Left lung (tissue), 10 donors: Measurements from ENCODE around the gene SDCCAG8. TPM values are rescaled to one million over a fixed set of nuclear protein-coding genes. Genes with fewer than 3 reads are reported as not detected.

ENCODE experiments used
- ATAC-seq: fragments of 200-7000 bp; cut with Tn5 transposase; one replicate; pipeline ENCODE4 v1.9.1; 2020; ENCODE audit warnings: moderate library complexity
- DNase-seq, 4 donors: peaks; one replicate each; pipeline ENCODE4 v3.0.0-alpha.2; 2013 to 2020
- H3K27ac ChIP-seq, 2 donors: fragments of 200-600 bp; sonication (generic) in 1 of 2; one replicate each; pipeline versions ENCODE4 v1.5.0 to v1.8.0; 2020 to 2021
- H3K27me3 ChIP-seq, 2 donors: fragments of 200-600 bp; sonication (generic) in 1 of 2; one replicate each; pipeline versions ENCODE4 v1.5.0 to v1.8.0; 2020 to 2021
- H3K36me3 ChIP-seq, 2 donors: fragments of 200-600 bp; sonication (generic) in 1 of 2; one replicate each; pipeline versions ENCODE4 v1.5.0 to v1.8.0; 2020 to 2021
- H3K4me1 ChIP-seq, 2 donors: fragments of 200-600 bp; one replicate each; pipeline ENCODE4 v1.8.0; 2021
- H3K4me3 ChIP-seq, 2 donors: fragments of 200-600 bp; sonication (generic) in 1 of 2; one replicate each; pipeline versions ENCODE4 v1.5.0 to v1.8.0; 2020 to 2021; ENCODE audit warnings: mild to moderate bottlenecking in 1 of 2
- H3K9me3 ChIP-seq, 2 donors: fragments of 200-600 bp; sonication (generic) in 1 of 2; one replicate each; pipeline versions ENCODE4 v1.5.0 to v1.8.0; 2020 to 2021
- CTCF ChIP-seq, 2 donors: fragments of 200-600 bp; sonication (generic) in 1 of 2; IDR thresholded peaks; one replicate each; pipeline versions ENCODE4 v1.5.0 to v1.8.0; 2021; ENCODE audit warnings: antibody characterized with exemption in 2 of 2
- intact Hi-C, 2 donors: fragments of 100-400 bp; cut with DNase I; formaldehyde crosslinking; loops; one replicate each; pipeline versions ENCODE4 v1.11.2 to v1.14.2; 2022
- polyA plus RNA-seq, 6 donors: library from polyadenylated mRNA; unstranded; fragments of 120-200 nt; gene quantifications; one replicate each; pipeline ENCODE4 v1.2.1, GENCODE V29; 2013; ENCODE audit not compliant: insufficient read length in 6 of 6
- total RNA-seq, 2 donors: library from RNA; stranded (reverse); fragmentation: NEBNext Ultra II Directional; extraction: Animal tissue kit (Norgen Biotek cat#: 25700); gene quantifications; one replicate each; pipeline ENCODE4 v1.2.1, GENCODE V29; 2021
- donor health status: DM: no; HTN: yes; CAD: no.
- donor health status: DM: no; HTN: no; CAD: no.

SDCCAG8 gene
- total and polyA plus RNA-seq, 8 donors = 36.6 to 83.7 (median 44.6) TPM

GRCh38 chr1:243346016-243346415, 90.2 kb downstream of the SDCCAG8 start:
- H3K4me3 ChIP-seq = no peak overlapping the region
- TF ChIP-seq CTCF (IDR thresholded peaks at IDR 0.05) = no peak
- H3K27me3 ChIP-seq = no peaks in the 10 kb centered on the region
- no peak overlapping the region for H3K27ac ChIP-seq
- peaks cover 0 to 50% of the 10 kb centered on the region in 2 donors for H3K36me3 ChIP-seq
- H3K4me1 ChIP-seq = no peaks in the 10 kb centered on the region
- DNase-seq (no peak), ATAC-seq (no peak)
- intact Hi-C loops = loop anchor here in 1 of 2 donors (10.0 kb wide), 1 partner anchor 399 kb away; no protein-coding TSS in a partner anchor
- H3K9me3 ChIP-seq = no peaks in the 10 kb centered on the region

GRCh38 chr1:243346468-243346867, 90.6 kb downstream of the SDCCAG8 start:
- Histone ChIP-seq H3K4me1 (no peaks in the 10 kb centered on the region), H3K4me3 (no peak overlapping the region), H3K27me3 (no peaks in the 10 kb centered on the region), H3K27ac (no peak overlapping the region), H3K9me3 (no peaks in the 10 kb centered on the region), H3K36me3 (peaks cover 0 to 50% of the 10 kb centered on the region in 2 donors)
- no peak for DNase-seq
- intact Hi-C loops = loop anchor here in 1 of 2 donors (10.0 kb wide), 1 partner anchor 398 kb away; no protein-coding TSS in a partner anchor
- ATAC-seq = no peak
- TF ChIP-seq CTCF (IDR thresholded peaks at IDR 0.05) = no peak

- H3K9me3 ChIP-seq = no peaks in the 10 kb centered on the region
- H3K36me3 ChIP-seq = peaks cover 0 to 40% of the 10 kb centered on the region in 2 donors
- intact Hi-C loops = loop anchor here in 1 of 2 donors (10.0 kb wide), 1 partner anchor 396 kb away; no protein-coding TSS in a partner anchor
- no peaks in the 10 kb centered on the region for H3K27me3 ChIP-seq
- TF ChIP-seq CTCF (IDR thresholded peaks at IDR 0.05) = no peak
- no peaks in the 10 kb centered on the region for H3K4me1 ChIP-seq
- DNase-seq (no peak), ATAC-seq (no peak)
- H3K27ac ChIP-seq = no peak overlapping the region
- no peak overlapping the region for H3K4me3 ChIP-seq
Observed at GRCh38 chr1:243348331-243348730, 92.5 kb downstream of the SDCCAG8 start.

- intact Hi-C loops = loop anchor here in 1 of 2 donors (10.0 kb wide), 1 partner anchor 396 kb away; no protein-coding TSS in a partner anchor
- H3K9me3 ChIP-seq = no peaks in the 10 kb centered on the region
- DNase-seq = no peak
- no peak for ATAC-seq
- no peak overlapping the region for H3K27ac ChIP-seq
- H3K4me3 ChIP-seq = no peak overlapping the region
- no peaks in the 10 kb centered on the region for H3K27me3 ChIP-seq
- peaks cover 0 to 6% of the 10 kb centered on the region in 2 donors for H3K4me1 ChIP-seq
- no peak for TF ChIP-seq CTCF (IDR thresholded peaks at IDR 0.05)
- H3K36me3 ChIP-seq = peaks cover 0 to 39% of the 10 kb centered on the region in 2 donors
Observed at GRCh38 chr1:243349128-243349527, 93.3 kb downstream of the SDCCAG8 start.

- peaks cover 0 to 31% of the 10 kb centered on the region in 2 donors for H3K36me3 ChIP-seq
- no peak for DNase-seq
- H3K9me3 ChIP-seq = no peaks in the 10 kb centered on the region
- H3K27ac ChIP-seq = no peak overlapping the region
- peaks cover 0 to 15% of the 10 kb centered on the region in 2 donors for H3K4me1 ChIP-seq
- intact Hi-C loops = no loop called here
- no peak overlapping the region for H3K4me3 ChIP-seq
- no peak for ATAC-seq
- no peaks in the 10 kb centered on the region for H3K27me3 ChIP-seq
- TF ChIP-seq CTCF (IDR thresholded peaks at IDR 0.05) = no peak
Observed at GRCh38 chr1:243351337-243351736, 95.5 kb downstream of the SDCCAG8 start.
